ENCODE results near the gene IL32. TPM values are rescaled to one million over a fixed set of nuclear protein-coding genes. Genes with fewer than 3 reads are reported as not detected.
A peak's percentile ranks its signal among the peaks of the same experiment; 100 is the strongest.

The IL32 gene
- total and polyA plus RNA-seq, 7 experiments from 2014 or later, result 351 to 3,697 (median 631) TPM

GRCh38 chr16:3020247-3020603, 45.2 kb upstream of the IL32 start, which contains the start of gene TNFRSF12A:
TNFRSF12A (plus strand) TSS chr16:3020368; CDS start chr16:3020398, 30 bp downstream.
- Mint-ChIP-seq H3K9me3 (no peaks in the 10 kb centered on the region), H3K36me3 (peaks cover 0 to 3% (median 0%) of the 10 kb centered on the region in 5 donors), H3K4me1 (peaks cover 12 to 55% (median 46%) of the 10 kb centered on the region in 7 donors), H3K27ac (peak within 1 kb of the TSS; percentile 72 to 98 (median 88)), H3K4me3 (peak within 1 kb of the TSS; percentile 86 to 93 (median 91)), H3K27me3 (peaks cover 0 to 17% (median 0%) of the 10 kb centered on the region in 5 donors)
- H3K4me1 ChIP-seq (ENCODE audit: control insufficient read depth in 2 of 2, insufficient read depth in 2 of 2, low read length in 2 of 2), result peaks cover 36 to 43% of the 10 kb centered on the region in 2 donors
- ChIA-PET POLR2A (interaction anchor here (1.0 to 2.6 kb wide), 8 partner anchors 9 to 114 kb away, joined by 3 to 12 read pairs (median 8); partner anchors contain the start of genes PKMYT1 and ZNF213), CTCF (interaction anchor here (1.0 to 3.0 kb wide), 5 partner anchors 8 to 71 kb away, joined by 3 to 17 read pairs (median 5); no protein-coding TSS in a partner anchor)
- no peaks in the 10 kb centered on the region for H3K9me3 ChIP-seq (ENCODE audit: control insufficient read depth in 2 of 3, low read length in 3 of 3)
- peak; percentile 33 for ATAC-seq
- DNase-seq, result peak in 5 of 9 donors; percentile 26 to 80 (median 45)
- H3K36me3 ChIP-seq (ENCODE audit: control insufficient read depth in 2 of 3, insufficient read depth in 3 of 3, low read length in 3 of 3), result no peaks in the 10 kb centered on the region
- peak within 1 kb of the TSS; percentile 58 for H3K4me3 ChIP-seq (ENCODE audit: low read length)
- peak within 1 kb of the TSS; percentile 63 for H3K27ac ChIP-seq (ENCODE audit: low read depth, low read length)
- intact Hi-C loops (cut with micrococcal nuclease), result loop anchor here (1.0 to 10.0 kb wide), 9 partner anchors 8 to 1232 kb away; partner anchors contain the start of genes CEMP1 (in 1 of the 2), CLUAP1 (in 1 of the 2), FLYWCH1 (in 1 of the 2) and PDPK1 (in 1 of the 2)
- H3K27me3 ChIP-seq (ENCODE audit: control insufficient read depth in 2 of 2, insufficient read depth in 2 of 2, low read length in 2 of 2), result no peaks in the 10 kb centered on the region

DNA sequence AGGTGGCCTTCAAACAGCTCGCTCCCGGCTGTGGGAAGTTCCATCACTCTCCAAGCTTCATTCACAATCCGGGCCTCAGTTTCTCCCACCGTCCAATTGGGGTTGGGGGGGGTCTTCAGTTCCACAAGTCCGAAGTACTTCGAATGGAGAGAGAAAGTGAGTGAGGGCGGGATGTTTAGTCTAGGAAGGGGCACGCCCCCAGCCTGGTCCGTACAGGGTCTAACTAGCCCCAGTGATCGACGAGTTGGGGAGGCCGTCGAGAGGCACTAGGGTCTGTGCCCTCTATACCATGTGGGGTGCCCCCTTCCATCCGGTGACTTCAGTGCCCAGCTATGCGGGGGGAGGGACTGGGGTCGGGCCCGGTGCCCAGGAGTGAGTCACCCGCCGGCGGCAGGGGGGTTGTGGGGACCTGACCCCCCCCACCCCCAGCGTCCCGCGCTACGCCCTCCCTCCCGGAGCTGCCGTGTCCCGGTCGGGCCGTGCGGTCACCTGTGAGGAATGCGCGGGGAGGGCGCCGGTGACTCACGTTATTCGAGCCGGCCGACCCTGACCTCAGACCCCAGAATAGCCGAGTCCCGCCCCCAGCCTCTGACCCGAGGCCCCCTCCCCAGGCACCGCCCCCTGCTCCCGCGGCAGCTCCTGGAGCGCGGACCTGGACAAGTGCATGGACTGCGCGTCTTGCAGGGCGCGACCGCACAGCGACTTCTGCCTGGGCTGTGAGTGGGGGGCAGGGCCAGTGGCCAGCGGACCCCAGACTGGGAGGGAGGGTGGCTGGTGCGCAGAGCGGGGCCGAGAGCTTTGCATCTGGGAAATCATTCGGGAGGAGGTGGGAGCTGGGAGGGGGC, 44.6 kb upstream of the IL32 start:
- peaks cover 0 to 17% (median 0%) of the 10 kb centered on the region in 5 donors for H3K27me3 Mint-ChIP-seq
- Histone ChIP-seq H3K27ac (ENCODE audit: low read depth, low read length) (peak overlapping the region; percentile 63), H3K9me3 (ENCODE audit: control insufficient read depth in 2 of 3, low read length in 3 of 3) (no peaks in the 10 kb centered on the region), H3K4me1 (ENCODE audit: control insufficient read depth in 2 of 2, insufficient read depth in 2 of 2, low read length in 2 of 2) (peaks cover 36 to 43% of the 10 kb centered on the region in 2 donors), H3K4me3 (ENCODE audit: low read length) (peak overlapping the region; percentile 58), H3K36me3 (ENCODE audit: control insufficient read depth in 2 of 3, insufficient read depth in 3 of 3, low read length in 3 of 3) (peaks cover 0 to 4% (median 0%) of the 10 kb centered on the region in 3 experiments), H3K27me3 (ENCODE audit: control insufficient read depth in 2 of 2, insufficient read depth in 2 of 2, low read length in 2 of 2) (no peaks in the 10 kb centered on the region)
- H3K36me3 Mint-ChIP-seq, result peaks cover 0 to 3% (median 0%) of the 10 kb centered on the region in 5 donors
- intact Hi-C loops (cut with micrococcal nuclease), result loop anchor here (1.0 to 10.0 kb wide), 10 partner anchors 7 to 1231 kb away; partner anchors contain the start of genes CEMP1 (in 1 of the 2), CLUAP1 (in 1 of the 2), FLYWCH1 (in 1 of the 2) and PDPK1 (in 1 of the 2)
- H3K27ac Mint-ChIP-seq, result peak overlapping the region; percentile 72 to 98 (median 88)
- ChIA-PET POLR2A (interaction anchor here (1.0 to 2.6 kb wide), 9 partner anchors 8 to 246 kb away, joined by 3 to 12 read pairs (median 8); partner anchors contain the start of genes PKMYT1 and ZNF213), CTCF (interaction anchor here (1.0 to 3.0 kb wide), 5 partner anchors 8 to 70 kb away, joined by 3 to 17 read pairs (median 5); no protein-coding TSS in a partner anchor)
- H3K4me1 Mint-ChIP-seq, result peaks cover 12 to 59% (median 46%) of the 10 kb centered on the region in 7 donors
- H3K4me3 Mint-ChIP-seq, result peak overlapping the region; percentile 84 to 93 (median 90)
- ATAC-seq, result no peak
- H3K9me3 Mint-ChIP-seq, result no peaks in the 10 kb centered on the region
- DNase-seq, result peak in 2 of 9 donors; percentile 59 to 74

GRCh38 chr16:3021449-3022207, 43.8 kb upstream of the IL32 start:
- Mint-ChIP-seq H3K36me3 (peaks cover 0 to 8% (median 3%) of the 10 kb centered on the region in 5 donors), H3K4me3 (peak overlapping the region; percentile 84 to 93 (median 90)), H3K9me3 (no peaks in the 10 kb centered on the region), H3K27ac (peak overlapping the region; percentile 78 to 98 (median 88)), H3K27me3 (peaks cover 0 to 15% (median 0%) of the 10 kb centered on the region in 5 donors), H3K4me1 (peaks cover 12 to 63% (median 44%) of the 10 kb centered on the region in 7 donors)
- Histone ChIP-seq H3K4me3 (ENCODE audit: low read length) (peak overlapping the region; percentile 58), H3K9me3 (ENCODE audit: control insufficient read depth in 2 of 3, low read length in 3 of 3) (no peaks in the 10 kb centered on the region), H3K36me3 (ENCODE audit: control insufficient read depth in 2 of 3, insufficient read depth in 3 of 3, low read length in 3 of 3) (peaks cover 0 to 12% (median 0%) of the 10 kb centered on the region in 3 experiments), H3K27ac (ENCODE audit: low read depth, low read length) (peak overlapping the region; percentile 63), H3K4me1 (ENCODE audit: control insufficient read depth in 2 of 2, insufficient read depth in 2 of 2, low read length in 2 of 2) (peaks cover 36 to 43% of the 10 kb centered on the region in 2 donors), H3K27me3 (ENCODE audit: control insufficient read depth in 2 of 2, insufficient read depth in 2 of 2, low read length in 2 of 2) (no peaks in the 10 kb centered on the region)
- ChIA-PET POLR2A (interaction anchor here (1.1 to 2.9 kb wide), 8 partner anchors 7 to 245 kb away, joined by 4 to 12 read pairs (median 9); partner anchors contain the start of gene ZNF213), CTCF (interaction anchor here (0.7 to 3.3 kb wide), 4 partner anchors 14 to 251 kb away, joined by 3 to 11 read pairs (median 4); partner anchors contain the start of gene ZNF213)
- DNase-seq, result peak; percentile 42 to 79 (median 63)
- intact Hi-C loops (cut with micrococcal nuclease), result loop anchor here (1.0 to 10.0 kb wide), 10 partner anchors 17 to 1231 kb away; partner anchors contain the start of genes CEMP1 (in 1 of the 2), CLUAP1 (in 1 of the 2), FLYWCH1 (in 1 of the 2) and FLYWCH2 (in 1 of the 2)
- peak; percentile 29 for ATAC-seq

GRCh38 chr16:3022208-3022683, 43.2 kb upstream of the IL32 start:
- Histone ChIP-seq H3K4me3 (ENCODE audit: low read length) (no peak overlapping the region), H3K9me3 (ENCODE audit: control insufficient read depth in 2 of 3, low read length in 3 of 3) (no peaks in the 10 kb centered on the region), H3K36me3 (ENCODE audit: control insufficient read depth in 2 of 3, insufficient read depth in 3 of 3, low read length in 3 of 3) (peaks cover 0 to 18% (median 0%) of the 10 kb centered on the region in 3 experiments), H3K4me1 (ENCODE audit: control insufficient read depth in 2 of 2, insufficient read depth in 2 of 2, low read length in 2 of 2) (peaks cover 36 to 43% of the 10 kb centered on the region in 2 donors), H3K27ac (ENCODE audit: low read depth, low read length) (peak overlapping the region; percentile 98), H3K27me3 (ENCODE audit: control insufficient read depth in 2 of 2, insufficient read depth in 2 of 2, low read length in 2 of 2) (no peaks in the 10 kb centered on the region)
- ATAC-seq (no peak), DNase-seq (peak in 2 of 9 donors; percentile 75 to 88)
- Mint-ChIP-seq H3K9me3 (no peaks in the 10 kb centered on the region), H3K4me3 (peak overlapping the region in 9 of 10 donors; percentile 87 to 98 (median 93)), H3K36me3 (peaks cover 0 to 14% (median 3%) of the 10 kb centered on the region in 5 donors), H3K27me3 (peaks cover 0 to 12% (median 0%) of the 10 kb centered on the region in 5 donors), H3K4me1 (peaks cover 12 to 64% (median 44%) of the 10 kb centered on the region in 7 donors), H3K27ac (peak overlapping the region; percentile 78 to 99 (median 94))
- ChIA-PET CTCF (interaction anchor here (0.7 to 3.3 kb wide), 4 partner anchors 9 to 251 kb away, joined by 3 to 11 read pairs (median 4); partner anchors contain the start of gene ZNF213), POLR2A (interaction anchor here (0.6 to 2.9 kb wide), 5 partner anchors 10 to 45 kb away, joined by 3 to 11 read pairs (median 5); no protein-coding TSS in a partner anchor)
- intact Hi-C loops (cut with micrococcal nuclease), result loop anchor here (2.0 to 10.0 kb wide), 7 partner anchors 110 to 1230 kb away; partner anchors contain the start of genes CEMP1 (in 1 of the 2), CLUAP1 (in 1 of the 2), FLYWCH1 (in 1 of the 2) and FLYWCH2 (in 1 of the 2)

GRCh38 chr16:3022684-3023414, 42.6 kb upstream of the IL32 start:
- Mint-ChIP-seq H3K27me3 (peaks cover 0 to 12% (median 0%) of the 10 kb centered on the region in 5 donors), H3K36me3 (peaks cover 0 to 14% (median 3%) of the 10 kb centered on the region in 5 donors), H3K4me3 (peak overlapping the region; percentile 78 to 98 (median 92)), H3K4me1 (peaks cover 12 to 64% (median 44%) of the 10 kb centered on the region in 7 donors), H3K9me3 (no peaks in the 10 kb centered on the region), H3K27ac (peak overlapping the region; percentile 84 to 99 (median 94))
- ChIA-PET POLR2A (interaction anchor here (0.6 to 2.9 kb wide), 9 partner anchors 9 to 112 kb away, joined by 3 to 11 read pairs (median 4); partner anchors contain the start of genes CLDN9 and ZNF213), CTCF (interaction anchor here (1.0 to 3.3 kb wide), 3 partner anchors 9 to 112 kb away, joined by 3 to 11 read pairs (median 5); partner anchors contain the start of gene ZNF213)
- peaks cover 0 to 20% (median 0%) of the 10 kb centered on the region in 3 experiments for H3K36me3 ChIP-seq (ENCODE audit: control insufficient read depth in 2 of 3, insufficient read depth in 3 of 3, low read length in 3 of 3)
- DNase-seq (no peak), ATAC-seq (no peak)
- H3K9me3 ChIP-seq (ENCODE audit: control insufficient read depth in 2 of 3, low read length in 3 of 3), result no peaks in the 10 kb centered on the region
- no peaks in the 10 kb centered on the region for H3K27me3 ChIP-seq (ENCODE audit: control insufficient read depth in 2 of 2, insufficient read depth in 2 of 2, low read length in 2 of 2)
- H3K4me3 ChIP-seq (ENCODE audit: low read length), result no peak overlapping the region
- intact Hi-C loops (cut with micrococcal nuclease), result loop anchor here (2.0 to 10.0 kb wide), 7 partner anchors 111 to 1229 kb away; partner anchors contain the start of genes CEMP1 (in 1 of the 2), CLUAP1 (in 1 of the 2), FLYWCH1 (in 1 of the 2) and FLYWCH2 (in 1 of the 2)
- peaks cover 36 to 43% of the 10 kb centered on the region in 2 donors for H3K4me1 ChIP-seq (ENCODE audit: control insufficient read depth in 2 of 2, insufficient read depth in 2 of 2, low read length in 2 of 2)
- peak overlapping the region; percentile 98 for H3K27ac ChIP-seq (ENCODE audit: low read depth, low read length)
